ENCODE data around the gene UBE2J1.

GRCh38 chr6:89298680-89299465 lies 53.6 kb downstream of the UBE2J1 start:
- TF ChIP-seq CTCF (IDR thresholded peaks at IDR 0.05; ENCODE audit: low read length) (no peak), EZH2 (IDR thresholded peaks at IDR 0.05; ENCODE audit: borderline replicate concordance, low read length) (no peak)
